Thyroid gland (tissue), 4 donors: ENCODE measurements around the gene GLRA3.

ENCODE experiments used
- POLR2A ChIP-seq, 2 donors: fragments of 450-650 bp; IDR thresholded peaks; one replicate each; pipeline ENCODE4 v1.6.1; 2017; ENCODE audit warnings: antibody characterized with exemption in 2 of 2, mild to moderate bottlenecking in 2 of 2, moderate library complexity in 1 of 2
- TF ChIP-seq, protein P1 (sequence below), 6 experiments: fragments of 200-600 bp in 3 of 6; fragments of 450-650 bp in 3 of 6; sonication (generic) in 3 of 6; IDR thresholded peaks; one replicate each; pipeline ENCODE4 v1.5.1; 2016 to 2019; ENCODE audit warnings: antibody characterized with exemption in 6 of 6, mild to moderate bottlenecking in 2 of 6, inconsistent platforms in 1 of 6, moderate library complexity in 1 of 6

DNA sequence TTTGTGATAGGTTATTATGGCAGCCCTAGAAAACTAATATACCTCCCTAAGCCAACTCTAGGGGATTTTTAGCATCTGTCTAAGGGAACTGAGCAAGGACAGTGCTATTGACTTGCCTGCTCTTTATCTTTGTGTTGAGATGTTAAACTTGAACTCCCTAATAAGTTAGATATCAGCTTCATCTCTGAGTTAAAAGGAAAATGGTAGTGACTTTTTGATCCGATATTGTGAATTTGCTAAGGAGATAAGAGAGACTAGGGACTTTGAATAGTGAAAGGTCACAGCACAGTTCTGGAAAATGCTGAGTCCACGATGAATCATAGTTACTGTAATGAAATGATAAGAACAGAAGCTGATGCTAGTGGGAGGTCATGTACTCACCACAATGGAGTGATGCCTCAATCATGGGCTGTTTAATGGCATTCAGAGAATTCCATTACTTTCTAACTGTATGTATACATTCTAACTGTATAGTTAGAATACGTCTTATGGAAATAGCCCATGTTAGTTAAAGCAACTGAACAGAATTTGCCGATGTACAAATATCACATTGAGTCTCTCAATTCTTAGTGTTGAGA, 147.2 kb downstream of the GLRA3 start:
- TF ChIP-seq, protein P1, sequence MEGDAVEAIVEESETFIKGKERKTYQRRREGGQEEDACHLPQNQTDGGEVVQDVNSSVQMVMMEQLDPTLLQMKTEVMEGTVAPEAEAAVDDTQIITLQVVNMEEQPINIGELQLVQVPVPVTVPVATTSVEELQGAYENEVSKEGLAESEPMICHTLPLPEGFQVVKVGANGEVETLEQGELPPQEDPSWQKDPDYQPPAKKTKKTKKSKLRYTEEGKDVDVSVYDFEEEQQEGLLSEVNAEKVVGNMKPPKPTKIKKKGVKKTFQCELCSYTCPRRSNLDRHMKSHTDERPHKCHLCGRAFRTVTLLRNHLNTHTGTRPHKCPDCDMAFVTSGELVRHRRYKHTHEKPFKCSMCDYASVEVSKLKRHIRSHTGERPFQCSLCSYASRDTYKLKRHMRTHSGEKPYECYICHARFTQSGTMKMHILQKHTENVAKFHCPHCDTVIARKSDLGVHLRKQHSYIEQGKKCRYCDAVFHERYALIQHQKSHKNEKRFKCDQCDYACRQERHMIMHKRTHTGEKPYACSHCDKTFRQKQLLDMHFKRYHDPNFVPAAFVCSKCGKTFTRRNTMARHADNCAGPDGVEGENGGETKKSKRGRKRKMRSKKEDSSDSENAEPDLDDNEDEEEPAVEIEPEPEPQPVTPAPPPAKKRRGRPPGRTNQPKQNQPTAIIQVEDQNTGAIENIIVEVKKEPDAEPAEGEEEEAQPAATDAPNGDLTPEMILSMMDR (IDR thresholded peaks at IDR 0.05), result no peak
- TF ChIP-seq POLR2A (IDR thresholded peaks at IDR 0.05), result no peak
